LNCaP clone FGC (cell line): ENCODE measurements around the gene NFIB.

Experiments used
- DNase-seq: peaks from one replicate; pipeline ENCODE4 v3.0.0-alpha.2; 2011; ENCODE audit warnings: low read depth
- H3K4me3 ChIP-seq: 2 replicates; pipeline ENCODE4 v1.5.1; 2011; ENCODE audit warnings: mild to moderate bottlenecking, low read depth, low read length, control low read depth
- TF ChIP-seq, protein P1 (sequence below): IDR thresholded peaks from 2 replicates; pipeline ENCODE4 v1.5.1; 2012; ENCODE audit warnings: mild to moderate bottlenecking; ENCODE audit not compliant: control insufficient read depth, insufficient read depth; ENCODE audit errors: extremely low read depth

Gene NFIB

DNA sequence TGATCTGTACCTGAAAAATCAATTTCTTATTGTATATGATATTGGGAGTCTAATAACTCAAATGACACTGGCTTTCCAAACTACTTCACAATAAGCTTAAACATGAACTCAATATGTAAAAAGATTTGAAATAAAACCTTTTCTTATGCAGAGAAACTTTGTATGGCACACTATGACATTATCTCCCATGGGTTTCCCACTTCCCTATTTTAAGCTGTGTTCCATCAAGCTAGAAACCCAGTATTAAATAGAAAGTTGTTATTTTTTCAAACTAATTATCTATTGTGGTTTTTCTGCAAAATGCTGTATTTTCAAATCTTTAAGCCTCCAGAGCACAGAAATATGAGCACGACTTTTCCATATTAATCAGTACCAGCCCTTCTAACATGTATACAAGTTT, 174.7 kb downstream of the NFIB start:
- no peak overlapping the region for H3K4me3 ChIP-seq
- no peak for DNase-seq
- TF ChIP-seq, protein P1, sequence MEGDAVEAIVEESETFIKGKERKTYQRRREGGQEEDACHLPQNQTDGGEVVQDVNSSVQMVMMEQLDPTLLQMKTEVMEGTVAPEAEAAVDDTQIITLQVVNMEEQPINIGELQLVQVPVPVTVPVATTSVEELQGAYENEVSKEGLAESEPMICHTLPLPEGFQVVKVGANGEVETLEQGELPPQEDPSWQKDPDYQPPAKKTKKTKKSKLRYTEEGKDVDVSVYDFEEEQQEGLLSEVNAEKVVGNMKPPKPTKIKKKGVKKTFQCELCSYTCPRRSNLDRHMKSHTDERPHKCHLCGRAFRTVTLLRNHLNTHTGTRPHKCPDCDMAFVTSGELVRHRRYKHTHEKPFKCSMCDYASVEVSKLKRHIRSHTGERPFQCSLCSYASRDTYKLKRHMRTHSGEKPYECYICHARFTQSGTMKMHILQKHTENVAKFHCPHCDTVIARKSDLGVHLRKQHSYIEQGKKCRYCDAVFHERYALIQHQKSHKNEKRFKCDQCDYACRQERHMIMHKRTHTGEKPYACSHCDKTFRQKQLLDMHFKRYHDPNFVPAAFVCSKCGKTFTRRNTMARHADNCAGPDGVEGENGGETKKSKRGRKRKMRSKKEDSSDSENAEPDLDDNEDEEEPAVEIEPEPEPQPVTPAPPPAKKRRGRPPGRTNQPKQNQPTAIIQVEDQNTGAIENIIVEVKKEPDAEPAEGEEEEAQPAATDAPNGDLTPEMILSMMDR, result no peak

DNA sequence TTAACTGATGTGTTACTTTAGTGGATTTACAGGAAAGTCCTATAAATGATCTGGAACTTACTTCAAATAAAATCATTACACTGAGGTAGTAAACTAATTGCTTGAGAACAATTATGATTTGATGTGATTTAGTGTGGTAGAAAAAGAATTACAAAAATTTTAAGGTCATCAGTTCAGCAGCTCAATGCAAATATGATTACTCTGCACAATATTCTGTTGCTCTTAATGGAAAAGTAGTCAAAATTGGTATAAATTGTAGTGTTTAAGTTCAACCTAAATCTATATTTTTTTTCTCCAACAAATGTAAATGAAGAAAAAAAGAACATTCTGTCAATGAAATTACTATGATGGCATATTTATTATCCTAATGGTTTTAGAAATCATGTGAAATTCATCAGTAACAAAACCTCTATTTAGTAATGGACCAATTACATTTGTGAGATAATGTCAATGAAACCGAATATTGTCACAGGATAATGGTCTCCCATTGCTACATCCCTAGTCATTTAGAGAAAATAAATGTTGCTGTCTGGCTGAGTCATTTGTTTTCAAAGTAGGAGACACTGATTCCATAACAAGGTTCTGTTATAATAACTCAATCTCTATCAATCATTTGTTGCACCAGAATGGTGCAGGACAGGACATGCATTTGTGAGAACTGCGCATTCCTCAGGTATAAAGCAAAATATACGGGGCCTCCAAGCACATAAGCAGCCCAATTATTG, 177.1 kb downstream of the NFIB start:
- TF ChIP-seq, protein P1, result no peak
- no peak overlapping the region for H3K4me3 ChIP-seq
- no peak for DNase-seq

DNA sequence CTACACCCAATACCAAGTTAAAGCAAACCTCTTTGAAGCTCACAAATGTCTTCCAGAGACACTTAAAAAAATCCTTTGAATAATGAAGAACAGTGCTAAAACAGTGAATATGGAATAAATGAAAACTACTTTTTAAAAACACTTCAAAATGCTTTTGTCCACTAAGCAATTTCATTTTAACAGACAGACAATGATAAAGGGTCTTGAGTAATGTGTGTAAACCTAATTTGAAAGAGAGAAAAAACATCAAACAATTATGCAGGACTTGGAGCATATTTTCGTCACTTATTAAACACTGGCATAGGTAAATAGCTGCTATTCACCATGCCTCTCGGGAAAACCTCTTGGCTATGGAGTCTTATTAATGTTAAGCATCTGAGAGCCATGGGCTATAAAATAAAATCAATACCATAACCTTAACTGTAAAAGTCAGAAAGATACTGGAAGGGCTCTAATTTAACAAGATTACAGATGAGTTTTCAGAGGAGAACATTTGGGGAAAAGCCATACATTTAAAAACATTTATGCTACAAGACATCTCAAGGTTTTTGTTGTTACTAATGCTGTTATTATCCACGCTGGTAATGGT, 177.8 kb downstream of the NFIB start:
- peak; percentile 10 for DNase-seq
- no peak overlapping the region for H3K4me3 ChIP-seq
- TF ChIP-seq, protein P1, result no peak

DNA sequence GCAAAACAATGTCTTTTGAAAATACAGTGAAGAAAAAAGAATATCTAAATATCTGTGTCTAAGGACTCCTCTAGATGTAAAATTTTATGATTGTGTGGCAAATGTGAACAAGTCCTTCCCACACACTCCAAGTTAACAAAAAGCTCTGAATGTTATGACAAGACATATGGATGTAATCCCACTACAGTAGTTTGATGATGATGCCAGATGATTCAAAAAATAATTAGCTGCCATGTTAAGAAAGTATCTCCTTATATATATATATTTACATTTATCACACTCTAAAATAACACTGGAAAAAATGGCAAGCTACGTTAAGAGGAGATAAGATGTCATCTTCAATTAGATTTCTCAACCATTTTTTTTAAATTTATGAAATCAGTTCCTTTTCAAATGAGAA, 178.5 kb downstream of the NFIB start:
- H3K4me3 ChIP-seq, result no peak overlapping the region
- TF ChIP-seq, protein P1, result no peak

DNA sequence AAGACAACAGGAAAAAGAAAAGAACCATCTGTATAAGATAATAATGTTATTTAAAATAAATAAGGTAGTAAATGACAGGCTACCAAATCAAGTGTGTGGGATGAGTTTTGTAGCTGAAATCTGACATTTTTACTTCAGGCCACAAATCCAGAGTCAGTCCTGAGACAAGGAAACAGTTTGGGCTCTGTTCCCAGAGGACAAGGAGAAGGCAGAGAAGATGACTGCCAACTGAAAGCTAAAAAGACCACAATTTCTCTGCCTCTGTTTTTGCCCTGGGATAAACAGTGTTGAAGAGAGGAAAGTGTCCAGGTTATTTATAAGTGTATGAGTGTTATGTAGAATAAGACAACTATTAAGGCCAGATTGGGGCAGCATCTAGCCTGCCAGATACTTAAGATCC, 180.5 kb downstream of the NFIB start:
- no peak overlapping the region for H3K4me3 ChIP-seq
- TF ChIP-seq, protein P1, result no peak
- DNase-seq, result no peak

More for the DNA sequence above, 178.5 kb downstream of the NFIB start:
- DNase-seq, result no peak

DNA sequence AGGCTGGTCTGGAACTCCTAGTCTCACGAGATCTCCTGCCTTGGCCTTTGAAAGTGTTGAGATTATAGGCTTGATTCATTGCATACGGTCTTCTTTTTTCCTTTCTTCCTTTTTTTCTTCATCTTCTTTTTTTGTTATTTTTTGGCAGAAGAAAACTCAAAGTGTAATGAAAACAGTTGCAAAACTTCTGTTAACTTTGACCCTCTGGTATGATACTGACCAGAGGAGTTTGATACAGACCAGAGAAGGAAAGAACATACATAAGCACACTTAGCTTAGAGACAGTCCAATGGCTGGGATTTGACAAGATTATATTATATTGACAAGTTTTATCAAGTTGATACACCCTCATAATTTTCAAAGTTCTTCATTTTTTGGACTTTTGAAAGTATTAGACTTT, 181.2 kb downstream of the NFIB start:
- TF ChIP-seq, protein P1, result no peak
- H3K4me3 ChIP-seq, result no peak overlapping the region
- DNase-seq, result no peak

DNA sequence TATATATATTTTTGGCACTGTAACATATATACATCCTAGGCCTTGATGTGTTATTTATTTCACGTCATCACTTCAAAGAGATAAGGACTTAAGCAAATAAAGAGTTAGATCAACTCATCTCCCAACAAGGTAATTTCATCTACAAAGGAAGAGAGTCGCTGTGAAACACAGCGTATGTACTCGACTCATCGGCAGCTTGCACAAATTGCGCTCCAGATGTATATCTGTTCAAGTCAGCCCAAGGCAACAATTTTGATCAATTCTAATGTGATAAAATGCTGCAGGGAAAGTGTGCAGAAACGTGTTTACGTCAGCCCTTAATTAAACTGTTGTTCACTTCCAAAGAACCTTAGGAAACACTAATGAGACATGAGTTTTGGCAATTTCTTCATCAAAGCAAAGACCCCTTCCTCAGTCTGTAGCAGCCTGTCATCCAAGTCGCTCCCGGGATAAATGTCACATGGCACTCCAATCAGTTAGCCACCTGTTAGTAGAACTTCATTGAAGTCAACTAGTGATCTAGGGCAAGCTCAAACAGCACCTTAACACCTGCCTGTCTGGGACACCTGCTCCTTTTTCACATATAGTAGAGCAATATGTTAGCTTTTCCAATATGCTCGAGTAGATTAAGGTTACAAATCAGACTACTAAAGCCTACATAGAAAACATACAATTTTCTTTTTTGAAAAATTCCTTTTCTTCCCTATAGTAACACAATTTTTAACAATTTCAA, 182.4 kb downstream of the NFIB start:
- TF ChIP-seq, protein P1, result no peak
- H3K4me3 ChIP-seq, result no peak overlapping the region
- DNase-seq, result no peak
